GM18909 (cell line): ENCODE results near the gene COX20.
A peak's percentile ranks its signal among the peaks of the same experiment; 100 is the strongest.
"Not testable (repeated sequence)": the region's sequence is repeated elsewhere in the genome, so short reads cannot be mapped to it uniquely, and the experiment has no call there.

Experiments
- ATAC-seq: cut with Tn5 transposase; IDR thresholded peaks from one replicate; pipeline ENCODE4 v1.9.1; 2021; ENCODE audit warnings: mild to moderate bottlenecking; ENCODE audit not compliant: unreplicated experiment, poor library complexity

COX20 gene

GRCh38 chr1:244821134-244821533, 14.3 kb upstream of the COX20 start:
- ATAC-seq: no peak

DNA sequence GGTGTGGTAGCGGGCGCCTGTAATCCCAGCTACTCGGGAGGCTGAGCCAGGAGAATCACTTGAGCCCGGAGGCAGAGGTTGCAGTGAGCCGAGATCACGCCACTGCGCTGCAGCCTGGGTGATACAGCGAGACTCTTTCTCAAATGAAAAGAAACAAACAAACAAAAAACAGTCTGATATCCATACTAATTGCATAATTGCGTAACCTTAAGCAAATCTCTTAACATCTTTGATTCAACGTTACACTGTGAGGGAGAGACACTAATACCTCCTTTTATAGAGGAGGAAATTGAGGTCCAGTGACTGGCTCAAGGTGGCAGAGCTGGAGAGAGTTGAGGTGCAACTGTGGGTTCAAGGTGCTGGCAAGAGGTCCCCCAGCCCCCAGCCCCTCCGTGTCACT, 12.6 kb upstream of the COX20 start:
- ATAC-seq: no peak

GRCh38 chr1:244826712-244827111, 8.7 kb upstream of the COX20 start:
- no peak for ATAC-seq

DNA sequence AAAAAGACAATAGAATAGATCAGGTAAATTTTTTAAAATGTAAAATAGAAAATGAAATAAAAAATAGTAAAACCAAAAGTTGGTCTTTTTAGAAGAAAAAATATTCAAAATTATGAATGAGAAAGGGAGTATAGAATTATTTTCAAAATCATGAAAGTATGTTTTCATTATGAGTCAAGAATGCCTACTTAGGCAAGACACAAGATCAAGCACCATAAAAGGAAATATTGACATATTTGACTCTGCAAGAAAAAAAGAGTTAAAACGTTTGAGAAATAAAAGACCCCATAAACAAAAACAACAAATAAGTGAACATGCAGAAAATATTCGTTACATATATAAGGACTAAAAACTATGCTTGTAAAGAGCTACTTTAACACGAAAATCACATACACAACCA, 4.8 kb upstream of the COX20 start:
- ATAC-seq: no peak

GRCh38 chr1:244833260-244833659, 2.2 kb upstream of the COX20 start:
- not testable (repeated sequence) for ATAC-seq

DNA sequence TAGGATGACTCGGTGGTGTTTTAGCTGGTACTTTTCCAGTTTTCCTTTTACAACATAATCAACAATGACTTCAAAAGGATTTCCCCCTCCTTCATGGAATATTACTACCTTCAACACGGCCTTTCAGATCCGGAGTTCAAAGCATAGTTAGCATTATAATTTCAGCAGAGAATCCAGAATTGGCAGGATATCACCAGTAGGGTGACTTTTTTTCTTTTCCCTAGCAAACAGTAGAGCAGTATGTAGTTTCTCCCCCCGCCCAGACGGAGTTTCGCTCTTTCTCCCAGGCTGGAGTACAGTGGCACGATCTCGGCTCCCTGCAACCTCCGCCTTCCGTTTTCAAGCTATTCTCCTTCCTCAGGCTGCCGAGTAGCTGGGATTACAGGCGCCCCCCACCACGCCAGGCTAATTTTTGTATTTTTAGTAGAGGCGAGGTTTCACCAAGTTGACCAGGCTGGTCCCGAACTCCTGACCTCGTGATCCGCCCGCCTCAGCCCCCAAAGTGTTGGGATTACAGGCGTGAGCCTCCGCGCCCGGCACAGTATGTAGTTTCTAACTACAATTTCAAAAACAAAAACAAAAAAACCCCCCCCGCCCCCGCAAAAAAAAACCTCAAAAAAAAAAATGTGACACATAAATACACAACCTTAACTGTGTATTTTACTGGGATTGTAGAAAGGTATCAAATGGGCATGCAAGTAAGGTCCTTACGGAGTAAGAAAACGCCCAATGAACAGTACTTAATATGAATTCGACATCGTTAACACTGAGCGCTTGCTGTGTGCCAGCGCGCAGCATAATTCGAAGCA, 1.5 kb upstream of the COX20 start:
- ATAC-seq: peak; percentile 16

DNA sequence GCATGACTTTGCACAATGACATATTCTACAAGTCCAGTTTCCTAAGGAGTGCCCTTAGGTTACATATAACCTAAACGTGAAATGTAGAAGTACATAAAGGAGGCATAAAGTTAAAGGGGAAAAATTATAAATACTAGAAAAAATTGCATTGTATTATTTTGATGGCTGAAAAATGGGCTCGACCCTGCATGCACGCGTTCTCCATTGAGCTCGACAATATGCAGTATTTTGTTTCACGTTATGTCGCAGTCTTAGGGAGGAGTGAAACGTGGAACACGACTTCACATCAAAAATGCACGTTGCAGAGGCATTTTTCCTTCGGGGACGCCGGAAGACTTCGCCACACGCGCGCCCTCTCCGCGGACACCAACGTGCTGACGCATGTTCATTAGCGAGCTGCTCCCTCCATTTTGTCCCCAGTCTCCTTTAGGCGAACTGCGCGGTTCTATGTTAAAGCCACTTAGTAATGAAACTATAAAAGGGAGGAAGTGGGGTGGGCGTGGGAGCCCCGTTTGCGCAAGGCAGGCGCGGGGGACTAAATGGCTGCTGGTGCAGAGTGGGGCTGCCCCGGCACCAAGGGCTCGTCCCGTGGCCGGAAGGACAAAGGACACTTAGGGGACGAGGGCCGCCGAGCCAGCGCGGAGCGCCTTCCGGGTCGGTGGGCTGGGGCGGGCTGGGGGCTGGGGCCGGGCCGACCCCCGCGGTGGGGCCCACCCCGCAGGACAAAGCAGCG, 749 bp upstream of the COX20 start:
- ATAC-seq: peak; percentile 69

DNA sequence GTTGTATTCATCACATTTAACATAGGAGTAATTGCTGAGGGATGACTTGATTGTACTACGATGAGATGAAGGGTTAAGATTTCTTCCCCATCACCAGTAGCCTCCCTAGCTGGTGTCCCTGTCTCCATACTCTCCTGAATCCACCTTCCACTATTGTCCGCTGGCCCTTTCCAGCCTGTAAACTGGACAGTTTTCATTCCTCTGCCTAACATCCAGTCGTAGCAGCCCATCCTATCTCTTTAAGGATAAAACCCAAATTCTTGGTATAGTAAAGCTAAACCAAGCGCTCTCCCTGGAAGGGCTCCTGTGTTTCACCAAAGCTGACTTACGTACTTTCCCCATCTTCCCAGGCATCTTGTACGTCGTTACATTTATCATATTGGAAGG, 670 bp downstream of the COX20 start:
- no peak for ATAC-seq

DNA sequence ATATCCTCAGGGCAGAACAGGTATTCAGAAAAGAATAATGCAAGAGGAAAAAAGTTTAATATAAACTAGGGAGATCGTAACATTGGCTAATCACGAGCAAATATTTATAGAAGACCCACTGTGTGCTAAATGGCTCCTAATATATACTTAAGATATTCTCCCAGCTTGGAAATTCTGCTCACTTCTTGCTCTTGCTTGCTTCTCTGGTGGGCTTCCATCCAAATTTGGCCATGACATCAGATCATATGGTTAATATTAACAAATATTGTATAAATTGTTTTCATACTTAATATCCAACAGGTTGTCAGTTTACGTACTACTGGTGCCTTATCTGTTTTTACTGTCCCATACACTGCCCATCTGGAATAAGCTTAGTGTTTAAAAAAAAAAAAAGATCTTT, 1.1 kb downstream of the COX20 start:
- no peak for ATAC-seq

- ATAC-seq: no peak
Measured at GRCh38 chr1:244837597-244838258, 2.3 kb downstream of the COX20 start.

- ATAC-seq: no peak
Measured at GRCh38 chr1:244839656-244840055, 4.2 kb downstream of the COX20 start.

DNA sequence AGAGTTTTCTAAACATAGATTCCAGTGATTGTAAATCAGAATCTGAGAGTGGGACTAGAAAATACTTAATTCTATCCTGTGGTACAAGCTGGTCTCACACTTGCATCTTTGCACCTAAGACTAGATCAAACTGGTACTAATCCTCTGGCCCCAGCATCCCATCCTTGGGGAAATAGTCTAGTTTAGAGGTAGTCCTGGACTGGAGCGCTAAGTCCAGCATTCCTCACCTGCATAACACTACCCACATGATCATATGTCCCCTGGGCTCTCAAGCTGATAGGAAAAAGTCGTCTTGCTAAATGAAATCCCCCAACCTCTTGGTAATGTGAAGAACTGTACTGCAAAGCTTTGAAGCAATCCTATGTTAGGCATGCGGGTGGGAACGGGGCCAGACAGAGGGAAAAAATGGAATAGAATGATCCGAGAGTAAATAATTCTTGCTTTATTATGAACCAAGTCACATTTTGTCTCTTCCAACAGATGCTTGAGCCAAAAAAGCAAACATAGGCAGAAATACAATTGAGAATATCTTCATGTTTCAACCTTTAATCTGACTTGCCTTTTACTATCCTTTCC, 4.8 kb downstream of the COX20 start:
- no peak for ATAC-seq

DNA sequence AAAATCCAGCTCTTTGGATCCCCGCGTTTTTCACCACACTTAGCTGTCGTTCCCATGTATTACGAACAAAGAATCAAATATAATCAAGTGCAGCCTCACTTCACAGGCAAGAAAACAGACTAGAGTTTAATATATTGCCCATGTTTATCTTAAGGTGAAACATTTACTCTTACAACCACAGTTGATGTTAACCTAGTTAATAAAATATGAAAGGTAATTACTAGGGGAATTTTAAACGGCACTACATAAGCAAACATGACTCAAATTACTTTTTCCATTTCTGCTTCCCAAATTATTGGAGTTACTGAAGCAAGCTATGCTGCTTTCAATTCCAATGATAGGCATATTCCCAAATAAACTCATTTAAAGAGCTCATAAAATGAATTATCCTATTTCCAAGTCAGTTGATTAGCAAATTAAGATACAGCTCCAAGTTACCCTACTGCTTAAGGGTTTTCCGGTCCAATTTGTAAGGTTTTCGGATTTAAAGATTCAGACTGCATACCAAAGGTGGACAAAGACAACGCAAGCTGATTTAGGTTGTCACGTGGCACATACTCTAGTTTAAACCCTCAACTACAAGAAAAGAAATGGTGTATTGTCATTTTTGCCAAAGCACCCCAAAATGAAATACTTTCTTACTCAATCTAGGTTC, 5.9 kb downstream of the COX20 start:
- no peak for ATAC-seq

GRCh38 chr1:244843148-244843978, 7.9 kb downstream of the COX20 start:
- ATAC-seq: no peak

DNA sequence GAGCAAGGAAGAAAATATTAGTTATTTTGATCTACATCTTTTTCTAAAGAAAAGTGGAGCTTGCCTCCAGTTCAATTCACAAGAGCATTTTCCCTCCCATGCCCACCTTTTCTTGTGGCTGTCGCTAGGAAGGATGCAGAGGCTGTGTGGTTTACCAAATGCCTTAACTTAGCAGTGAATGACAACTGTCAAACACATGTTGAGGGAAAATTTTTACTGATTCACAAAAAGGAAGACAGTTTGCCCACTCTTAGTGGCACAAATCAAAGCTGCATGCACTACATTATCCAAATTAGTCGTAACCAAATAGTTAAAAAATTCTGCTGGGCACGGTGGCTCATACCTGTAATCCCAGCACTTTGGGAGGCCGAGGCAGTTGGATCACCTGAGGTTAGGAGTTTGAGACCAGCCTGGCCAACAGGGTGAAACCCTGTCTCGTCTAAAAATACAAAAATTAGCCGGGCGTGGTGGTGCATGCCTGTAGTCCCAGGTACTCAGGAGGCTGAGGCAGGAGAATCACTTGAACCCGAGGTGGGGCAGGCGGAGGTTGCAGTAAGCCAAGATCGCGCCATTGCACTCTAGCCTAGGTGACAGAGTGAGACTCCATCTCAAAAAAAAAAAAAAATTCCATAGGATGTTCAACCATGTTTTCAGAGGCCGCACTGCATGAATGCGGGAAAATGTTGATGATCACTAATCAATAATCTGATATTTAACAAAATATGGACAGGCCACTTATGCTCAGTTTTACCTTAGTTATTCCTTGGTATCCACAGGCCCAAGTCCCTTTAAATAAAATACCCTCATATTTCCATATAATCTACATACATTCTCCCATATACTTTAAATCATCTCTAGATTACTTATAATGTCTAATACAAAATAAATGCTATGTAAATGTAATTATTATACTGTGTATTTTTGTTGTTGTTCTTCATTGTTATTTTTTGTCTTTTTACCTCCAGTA, 9.0 kb downstream of the COX20 start:
- ATAC-seq: no peak

- no peak for ATAC-seq
Measured at GRCh38 chr1:244846653-244847052, 11.2 kb downstream of the COX20 start.

DNA sequence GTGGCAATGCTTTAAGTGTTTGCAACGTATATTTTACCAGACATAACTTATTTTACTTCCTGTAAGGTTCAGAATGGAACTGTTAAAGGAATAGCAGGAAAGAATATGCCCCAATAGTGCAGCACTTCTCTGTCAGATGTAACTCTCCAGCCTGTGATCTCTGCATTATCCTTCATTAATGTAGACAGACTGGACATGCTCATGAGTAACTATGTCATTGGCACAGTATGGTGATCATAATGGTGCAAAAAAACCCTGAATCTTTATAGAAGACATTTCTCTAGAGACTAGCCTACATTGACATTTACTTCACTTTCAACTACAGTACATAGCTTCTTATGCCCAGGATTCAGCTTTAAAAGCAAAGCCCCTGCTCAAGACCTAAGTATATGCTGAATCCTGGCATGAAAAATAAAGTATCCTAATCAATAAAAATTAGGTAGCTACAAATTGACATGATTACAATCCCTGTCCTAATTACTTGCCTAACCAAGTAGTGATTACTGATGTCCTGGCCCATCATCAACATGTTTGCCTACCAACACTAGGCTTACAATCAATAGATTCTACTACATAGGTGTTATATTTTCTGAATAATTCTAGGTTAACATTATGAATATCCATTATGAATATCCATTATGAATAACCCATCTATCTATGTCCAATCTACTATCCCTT, 13.9 kb downstream of the COX20 start:
- no peak for ATAC-seq
